Memory B cell (primary cell): ENCODE results near the gene PARD3B.

Source experiments
- ATAC-seq: fragments of 150-1000 bp; cut with Tn5 transposase; 2 replicates; pipeline ENCODE4 v1.10.0; 2021; ENCODE audit warnings: low read depth, mild to moderate bottlenecking, moderate library complexity
- DNase-seq, 2 donors: peaks; one replicate each; pipeline ENCODE4 v3.0.0; 2022; ENCODE audit warnings: low spot score in 2 of 2
- H3K27ac Mint-ChIP-seq: one replicate; pipeline ENCODE4 v1.8.0; 2022; ENCODE audit warnings: mild to moderate bottlenecking, moderate library complexity, mixed read lengths
- H3K27me3 Mint-ChIP-seq: one replicate; pipeline ENCODE4 v1.8.0; 2022; ENCODE audit warnings: mixed read lengths
- H3K36me3 Mint-ChIP-seq: one replicate; pipeline ENCODE4 v1.8.0; 2022; ENCODE audit warnings: mild to moderate bottlenecking, mixed read lengths
- H3K4me1 Mint-ChIP-seq: one replicate; pipeline ENCODE4 v1.8.0; 2022; ENCODE audit warnings: mixed read lengths
- H3K4me3 Mint-ChIP-seq: one replicate; pipeline ENCODE4 v1.8.0; 2022; ENCODE audit warnings: mild to moderate bottlenecking, moderate library complexity, mixed read lengths
- H3K9me3 Mint-ChIP-seq: one replicate; pipeline ENCODE4 v1.8.0; 2022; ENCODE audit warnings: mixed read lengths

Gene PARD3B

GRCh38 chr2:205130111-205130829 lies 585.0 kb downstream of the PARD3B start:
- no peak overlapping the region for H3K27ac Mint-ChIP-seq
- ATAC-seq = no peak
- H3K27me3 Mint-ChIP-seq = no peaks in the 10 kb centered on the region
- H3K4me1 Mint-ChIP-seq = peaks cover 4% of the 10 kb centered on the region
- H3K9me3 Mint-ChIP-seq = no peaks in the 10 kb centered on the region
- DNase-seq = no peak
- H3K36me3 Mint-ChIP-seq = no peaks in the 10 kb centered on the region
- H3K4me3 Mint-ChIP-seq = no peak overlapping the region

GRCh38 chr2:205133544-205133943 lies 588.3 kb downstream of the PARD3B start:
- DNase-seq = no peak
- H3K36me3 Mint-ChIP-seq = no peaks in the 10 kb centered on the region
- no peak overlapping the region for H3K27ac Mint-ChIP-seq
- no peak for ATAC-seq
- peaks cover 1% of the 10 kb centered on the region for H3K9me3 Mint-ChIP-seq
- H3K27me3 Mint-ChIP-seq = no peaks in the 10 kb centered on the region
- peaks cover 7% of the 10 kb centered on the region for H3K4me1 Mint-ChIP-seq
- no peak overlapping the region for H3K4me3 Mint-ChIP-seq

- Mint-ChIP-seq H3K4me1 (peaks cover 7% of the 10 kb centered on the region), H3K4me3 (no peak overlapping the region), H3K9me3 (peaks cover 2% of the 10 kb centered on the region), H3K27ac (no peak overlapping the region), H3K27me3 (no peaks in the 10 kb centered on the region), H3K36me3 (no peaks in the 10 kb centered on the region)
- no peak for DNase-seq
- no peak for ATAC-seq
These were observed 593.5 kb downstream of the PARD3B start for GRCh38 chr2:205138735-205139134.

GRCh38 chr2:205139822-205140463 lies 594.7 kb downstream of the PARD3B start:
- peak overlapping the region; percentile 18 for H3K27ac Mint-ChIP-seq
- DNase-seq (peak in 1 of 2 donors; percentile 10), ATAC-seq (peak; percentile 67)
- H3K4me1 Mint-ChIP-seq = peaks cover 7% of the 10 kb centered on the region
- no peaks in the 10 kb centered on the region for H3K27me3 Mint-ChIP-seq
- peaks cover 2% of the 10 kb centered on the region for H3K9me3 Mint-ChIP-seq
- no peaks in the 10 kb centered on the region for H3K36me3 Mint-ChIP-seq
- H3K4me3 Mint-ChIP-seq = peak overlapping the region; percentile 73

GRCh38 chr2:205141381-205141780 lies 596.1 kb downstream of the PARD3B start:
- Mint-ChIP-seq H3K27ac (no peak overlapping the region), H3K27me3 (no peaks in the 10 kb centered on the region), H3K9me3 (peaks cover 2% of the 10 kb centered on the region), H3K4me3 (no peak overlapping the region), H3K36me3 (no peaks in the 10 kb centered on the region), H3K4me1 (peaks cover 7% of the 10 kb centered on the region)
- ATAC-seq (no peak), DNase-seq (no peak)

GRCh38 chr2:205145888-205146287 lies 600.6 kb downstream of the PARD3B start:
- Mint-ChIP-seq H3K4me1 (no peaks in the 10 kb centered on the region), H3K27me3 (no peaks in the 10 kb centered on the region), H3K9me3 (peaks cover 1% of the 10 kb centered on the region), H3K4me3 (no peak overlapping the region), H3K27ac (no peak overlapping the region), H3K36me3 (no peaks in the 10 kb centered on the region)
- DNase-seq (no peak), ATAC-seq (no peak)

GRCh38 chr2:205148755-205149154 lies 603.5 kb downstream of the PARD3B start:
- H3K4me3 Mint-ChIP-seq = no peak overlapping the region
- no peak overlapping the region for H3K27ac Mint-ChIP-seq
- H3K9me3 Mint-ChIP-seq = peaks cover under 1% of the 10 kb centered on the region
- DNase-seq (no peak), ATAC-seq (no peak)
- no peaks in the 10 kb centered on the region for H3K4me1 Mint-ChIP-seq
- no peaks in the 10 kb centered on the region for H3K27me3 Mint-ChIP-seq
- no peaks in the 10 kb centered on the region for H3K36me3 Mint-ChIP-seq

GRCh38 chr2:205156457-205156856 lies 611.2 kb downstream of the PARD3B start:
- Mint-ChIP-seq H3K4me3 (no peak overlapping the region), H3K9me3 (peaks cover 1% of the 10 kb centered on the region), H3K4me1 (no peaks in the 10 kb centered on the region), H3K36me3 (no peaks in the 10 kb centered on the region), H3K27me3 (no peaks in the 10 kb centered on the region), H3K27ac (no peak overlapping the region)
- ATAC-seq (no peak), DNase-seq (no peak)

- H3K9me3 Mint-ChIP-seq = peaks cover 1% of the 10 kb centered on the region
- H3K27ac Mint-ChIP-seq = no peak overlapping the region
- no peaks in the 10 kb centered on the region for H3K36me3 Mint-ChIP-seq
- ATAC-seq (no peak), DNase-seq (no peak)
- H3K4me1 Mint-ChIP-seq = no peaks in the 10 kb centered on the region
- H3K27me3 Mint-ChIP-seq = no peaks in the 10 kb centered on the region
- H3K4me3 Mint-ChIP-seq = no peak overlapping the region
These were observed 613.1 kb downstream of the PARD3B start for GRCh38 chr2:205158404-205158803.

GRCh38 chr2:205161156-205161839 lies 616.0 kb downstream of the PARD3B start:
- no peaks in the 10 kb centered on the region for H3K4me1 Mint-ChIP-seq
- no peak overlapping the region for H3K4me3 Mint-ChIP-seq
- no peak overlapping the region for H3K27ac Mint-ChIP-seq
- H3K9me3 Mint-ChIP-seq = no peaks in the 10 kb centered on the region
- DNase-seq (no peak), ATAC-seq (no peak)
- no peaks in the 10 kb centered on the region for H3K27me3 Mint-ChIP-seq
- no peaks in the 10 kb centered on the region for H3K36me3 Mint-ChIP-seq

- Mint-ChIP-seq H3K27me3 (no peaks in the 10 kb centered on the region), H3K4me3 (no peak overlapping the region), H3K36me3 (no peaks in the 10 kb centered on the region), H3K4me1 (no peaks in the 10 kb centered on the region), H3K27ac (no peak overlapping the region), H3K9me3 (no peaks in the 10 kb centered on the region)
- ATAC-seq = no peak
- no peak for DNase-seq
These were observed 621.5 kb downstream of the PARD3B start for GRCh38 chr2:205166745-205167144.

- ATAC-seq (no peak), DNase-seq (no peak)
- Mint-ChIP-seq H3K27me3 (no peaks in the 10 kb centered on the region), H3K9me3 (no peaks in the 10 kb centered on the region), H3K4me1 (no peaks in the 10 kb centered on the region), H3K27ac (no peak overlapping the region), H3K4me3 (no peak overlapping the region), H3K36me3 (no peaks in the 10 kb centered on the region)
These were observed 623.7 kb downstream of the PARD3B start for GRCh38 chr2:205169012-205169411.

- Mint-ChIP-seq H3K27me3 (no peaks in the 10 kb centered on the region), H3K36me3 (no peaks in the 10 kb centered on the region), H3K27ac (no peak overlapping the region), H3K4me1 (no peaks in the 10 kb centered on the region), H3K4me3 (no peak overlapping the region), H3K9me3 (no peaks in the 10 kb centered on the region)
- ATAC-seq = no peak
- no peak for DNase-seq
These were observed 624.2 kb downstream of the PARD3B start for GRCh38 chr2:205169464-205169863.

GRCh38 chr2:205170399-205170798 lies 625.1 kb downstream of the PARD3B start:
- Mint-ChIP-seq H3K27me3 (no peaks in the 10 kb centered on the region), H3K4me1 (no peaks in the 10 kb centered on the region), H3K36me3 (no peaks in the 10 kb centered on the region), H3K27ac (no peak overlapping the region), H3K9me3 (no peaks in the 10 kb centered on the region), H3K4me3 (no peak overlapping the region)
- ATAC-seq (no peak), DNase-seq (no peak)
